ENCODE measurements around the gene NR1H2.
A peak's percentile ranks its signal among the peaks of the same experiment; 100 is the strongest.
"Not testable (repeated sequence)": the region's sequence is repeated elsewhere in the genome, so short reads cannot be mapped to it uniquely, and the experiment has no call there.

The NR1H2 gene

DNA sequence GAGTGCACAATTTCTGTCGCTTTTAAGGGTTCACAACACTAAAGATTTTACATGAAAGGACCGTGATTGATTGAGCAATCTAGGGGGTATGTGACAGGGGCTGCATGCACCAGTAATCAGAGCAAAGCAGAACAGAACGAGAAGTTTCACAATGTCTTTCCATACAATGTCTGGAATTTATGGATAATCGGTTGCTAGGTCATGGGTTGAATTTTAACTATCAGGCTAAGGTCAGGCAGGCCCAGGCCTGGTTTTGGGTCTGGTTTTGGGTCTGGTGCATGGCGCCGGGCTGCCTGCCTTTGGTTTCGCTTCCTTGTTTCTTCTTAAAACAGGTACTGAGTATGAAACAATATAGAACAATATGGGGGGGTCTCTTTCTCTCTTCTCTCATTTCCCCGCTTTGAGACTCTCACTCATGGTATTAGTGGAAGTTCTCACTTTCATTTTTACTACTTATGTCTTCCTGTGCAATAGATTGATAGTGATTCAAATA is 29.1 kb upstream of the NR1H2 start:
- DNase-seq = not testable (repeated sequence)

DNA sequence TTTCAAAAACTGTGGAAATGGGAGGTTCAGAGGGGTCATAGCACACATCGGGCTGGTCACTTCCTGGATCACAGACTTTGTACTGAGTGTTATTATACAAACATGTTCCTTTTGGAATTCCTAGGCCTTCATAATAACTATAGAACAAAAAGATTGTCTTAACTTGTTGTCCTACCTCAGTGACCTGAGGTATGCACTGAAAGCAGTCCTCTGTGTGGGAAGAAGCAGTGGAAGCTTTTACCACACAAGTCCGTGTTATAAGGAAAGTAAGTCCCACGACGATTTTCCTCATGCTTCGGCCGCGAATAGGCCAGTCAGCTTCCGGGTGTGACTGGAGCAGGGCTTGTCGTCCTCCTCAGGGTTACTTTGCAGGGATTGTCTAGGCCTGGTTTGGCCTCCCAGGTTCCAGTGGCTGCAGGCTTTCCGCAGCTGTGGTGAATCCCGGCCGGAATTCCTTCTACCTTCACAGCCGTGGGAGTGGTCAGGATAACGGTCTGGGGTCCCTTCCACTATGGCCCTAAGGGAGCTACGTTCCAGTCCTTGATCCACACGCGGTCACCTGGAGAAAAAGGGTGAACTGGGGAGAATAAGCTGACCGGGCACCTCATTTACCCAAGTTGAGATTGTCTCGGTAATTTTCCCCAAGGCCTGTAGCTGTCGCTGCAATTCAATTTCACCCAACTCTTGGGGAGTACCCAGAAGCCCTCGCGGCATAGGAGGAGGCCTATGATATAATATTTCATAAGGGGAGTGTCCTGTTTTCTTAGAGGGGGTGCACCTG is 26.8 kb upstream of the NR1H2 start:
- DNase-seq = no peak

- no peak for DNase-seq
Measured at GRCh38 chr19:50352242-50352641, 24.0 kb upstream of the NR1H2 start.

GRCh38 chr19:50353487-50353880 is 22.8 kb upstream of the NR1H2 start:
- not testable (repeated sequence) for DNase-seq

GRCh38 chr19:50356691-50357177 is 19.5 kb upstream of the NR1H2 start:
- DNase-seq = no peak

DNA sequence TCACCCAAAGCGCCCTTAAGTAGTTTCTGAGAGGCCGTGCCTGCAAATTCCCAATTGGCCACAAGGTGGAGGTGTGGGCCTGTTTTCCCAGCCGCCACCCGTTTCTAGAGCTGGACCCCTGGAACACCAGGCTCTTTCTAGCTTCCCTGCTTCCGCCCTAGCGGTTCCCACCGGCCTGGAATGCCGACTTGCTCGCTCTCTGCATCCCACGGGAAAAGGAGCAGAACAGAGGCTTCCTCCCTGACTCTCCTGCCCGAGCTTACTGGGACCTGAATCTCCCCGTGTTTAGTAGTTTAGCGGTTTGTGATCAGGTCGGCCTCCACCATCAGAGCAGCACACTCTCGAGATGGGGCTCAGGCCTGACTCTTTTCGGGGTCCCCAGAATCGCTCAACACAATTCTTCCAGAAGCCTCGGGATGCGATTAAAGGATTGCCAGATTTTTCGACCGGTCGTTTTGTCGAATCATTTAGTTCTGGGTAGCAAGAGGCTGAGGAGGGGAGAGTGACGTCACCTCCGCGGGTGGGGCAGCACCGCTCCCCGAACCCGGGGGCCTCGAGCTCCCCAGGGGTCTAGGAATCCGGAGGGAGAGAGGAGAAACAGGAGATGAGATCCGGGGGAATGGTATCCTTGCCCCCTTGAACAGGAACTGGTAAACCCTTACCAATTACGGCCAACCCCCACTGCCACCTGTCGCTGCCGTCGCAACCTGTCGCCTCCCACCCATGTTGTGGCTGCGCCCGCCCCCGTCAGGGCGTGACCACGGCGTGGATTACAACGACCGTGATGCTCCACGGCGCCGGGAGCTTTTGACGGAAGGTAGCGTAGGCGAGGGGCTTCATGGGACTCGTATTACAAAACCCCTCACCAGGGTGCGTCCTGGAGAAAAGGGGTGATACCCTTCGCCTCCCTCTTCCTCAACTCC is 18.8 kb upstream of the NR1H2 start:
- DNase-seq = peak; percentile 71

DNA sequence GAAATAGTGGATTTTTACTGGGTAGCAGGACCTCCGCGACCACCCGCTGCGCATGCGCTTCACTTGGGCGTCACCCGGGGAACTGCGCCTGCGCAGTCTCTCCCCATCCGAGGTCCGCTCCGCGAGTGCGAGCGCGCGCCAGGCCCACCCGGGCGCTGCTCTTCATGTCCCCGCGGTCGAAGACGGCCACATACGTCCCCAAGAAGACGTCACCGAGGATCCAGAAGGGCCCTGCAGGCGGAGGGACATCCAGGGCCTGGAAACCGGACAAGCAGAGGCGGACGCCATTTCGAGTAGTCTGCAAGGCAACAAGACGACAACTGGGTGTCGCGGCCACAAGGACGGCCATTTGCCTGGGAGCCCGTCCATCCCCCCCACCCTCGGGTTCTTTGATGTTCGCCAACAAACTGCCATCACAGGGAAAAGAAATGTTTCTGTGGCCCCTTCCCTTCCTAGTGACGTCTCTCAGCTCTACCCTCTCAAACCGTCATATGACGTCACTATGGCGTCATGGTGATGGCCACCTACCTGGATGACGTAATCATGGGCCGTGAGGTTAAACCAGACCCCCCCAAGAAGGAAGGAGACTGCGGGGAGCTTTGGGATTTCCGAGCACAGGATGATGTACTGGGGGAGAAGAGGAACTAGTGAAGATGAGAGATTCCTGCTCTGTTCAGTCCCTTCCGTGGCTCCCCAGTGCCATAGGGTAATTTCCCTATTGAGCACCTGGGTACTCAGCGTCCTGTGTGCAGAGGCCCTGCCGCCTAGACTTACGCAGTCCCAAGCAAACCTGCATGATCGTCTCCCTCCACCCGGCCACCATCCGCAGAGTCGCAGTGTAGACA is 17.6 kb upstream of the NR1H2 start:
- DNase-seq = peak; percentile 51

GRCh38 chr19:50359328-50359818 is 16.9 kb upstream of the NR1H2 start:
- DNase-seq = no peak

- no peak for DNase-seq
Measured at GRCh38 chr19:50361290-50362029, 14.8 kb upstream of the NR1H2 start.

DNA sequence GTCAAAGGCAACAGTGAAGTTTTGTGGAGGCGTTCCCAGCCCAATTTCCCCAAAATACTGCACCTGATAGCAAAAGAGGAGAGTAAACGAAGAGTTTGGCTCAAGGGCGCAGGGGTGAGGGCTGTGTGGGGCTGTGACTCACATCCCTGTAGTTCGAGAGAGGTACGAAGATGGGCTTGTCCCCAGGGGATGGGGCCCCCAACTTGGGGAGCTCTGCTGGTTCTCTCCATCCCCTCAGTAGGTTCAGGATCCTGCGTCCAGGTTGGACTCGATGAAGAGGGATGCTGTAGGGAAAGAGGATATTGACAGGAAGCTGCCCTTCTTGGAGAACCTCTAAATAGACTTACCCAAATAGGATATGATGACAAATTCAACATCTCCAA is 14.2 kb upstream of the NR1H2 start:
- DNase-seq = no peak

DNA sequence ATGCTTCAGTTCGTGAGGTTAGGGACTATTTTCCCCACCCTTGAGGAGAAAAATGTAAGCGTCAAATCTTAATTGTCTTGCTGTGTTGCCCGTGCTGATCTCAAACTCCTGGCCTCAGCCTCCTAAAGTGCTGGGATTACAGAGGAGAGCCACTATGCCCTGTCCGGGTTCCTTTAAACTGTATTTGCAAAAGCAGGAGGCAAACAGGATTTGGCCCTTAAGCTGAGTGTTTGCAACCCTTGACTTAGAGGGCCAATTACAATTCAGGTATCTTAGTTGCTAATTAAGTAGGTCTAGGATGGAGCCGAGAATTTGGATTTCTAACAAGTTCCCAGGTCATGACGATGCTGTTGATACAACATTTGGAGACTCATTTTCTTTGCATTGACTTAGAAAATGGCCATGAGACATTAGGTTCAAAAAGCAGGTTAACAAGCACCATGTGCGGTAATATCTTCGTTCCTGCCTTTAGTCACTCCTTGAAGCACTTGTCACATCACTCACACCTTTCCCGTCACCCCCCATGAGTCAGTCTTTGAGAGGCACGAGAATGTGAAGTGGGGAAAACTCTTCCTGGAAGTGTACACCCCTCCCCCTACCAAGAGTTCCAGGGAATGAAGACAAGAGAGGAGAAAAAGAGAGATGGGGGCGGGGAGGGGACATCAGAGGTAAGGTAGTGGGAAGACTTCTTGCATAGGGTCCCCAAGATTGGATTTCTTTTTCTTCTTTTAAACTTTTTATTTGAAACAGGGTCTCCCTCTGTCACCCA is 13.4 kb upstream of the NR1H2 start:
- DNase-seq = no peak

DNA sequence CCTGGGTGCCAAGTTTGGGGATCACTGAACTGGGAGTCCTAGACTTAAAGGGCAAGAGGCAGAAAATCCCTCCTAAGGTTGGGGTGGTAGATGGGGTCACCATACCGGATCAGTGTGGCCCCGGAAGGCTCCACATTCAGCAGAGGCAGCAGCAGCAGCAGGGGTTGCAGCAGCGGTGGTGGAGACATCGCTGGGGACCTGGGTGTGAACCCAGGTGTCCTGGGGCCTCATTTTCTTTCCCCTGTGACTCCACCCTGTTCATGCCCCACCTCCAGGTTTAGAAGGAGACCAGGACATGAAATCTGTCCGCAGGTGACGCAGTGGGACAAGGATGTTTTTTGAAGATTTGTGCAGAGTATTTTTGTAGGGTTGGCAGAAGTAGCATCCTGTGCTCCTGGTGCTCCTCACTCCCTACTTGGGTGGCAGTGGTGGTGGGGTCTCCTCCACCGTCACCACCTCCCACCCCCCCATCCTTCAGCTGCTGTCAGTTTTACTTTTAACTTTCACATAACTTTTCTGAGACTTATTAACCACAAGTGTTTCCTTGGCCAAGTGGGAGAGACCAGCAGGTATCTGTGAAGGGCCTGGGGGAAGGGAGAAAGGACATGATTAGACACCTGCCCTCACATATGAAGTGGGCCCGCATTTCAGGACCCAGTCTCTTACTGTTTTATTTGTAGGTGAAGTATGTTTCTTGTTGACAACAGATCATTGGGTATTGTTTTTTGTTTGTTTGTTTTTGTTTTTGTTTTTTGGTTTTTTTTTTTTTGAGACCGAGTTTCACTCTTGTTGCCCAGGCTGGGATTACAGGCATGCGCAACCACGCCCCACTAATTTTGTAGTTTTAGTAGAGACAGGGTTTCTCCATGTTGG is 10.6 kb upstream of the NR1H2 start, which contains the start of gene NAPSA:
NAPSA (minus strand) TSS at position 206 of the 873 bp plus-strand sequence; CDS start at position 188, 18 bp downstream.
- no peak for DNase-seq

DNA sequence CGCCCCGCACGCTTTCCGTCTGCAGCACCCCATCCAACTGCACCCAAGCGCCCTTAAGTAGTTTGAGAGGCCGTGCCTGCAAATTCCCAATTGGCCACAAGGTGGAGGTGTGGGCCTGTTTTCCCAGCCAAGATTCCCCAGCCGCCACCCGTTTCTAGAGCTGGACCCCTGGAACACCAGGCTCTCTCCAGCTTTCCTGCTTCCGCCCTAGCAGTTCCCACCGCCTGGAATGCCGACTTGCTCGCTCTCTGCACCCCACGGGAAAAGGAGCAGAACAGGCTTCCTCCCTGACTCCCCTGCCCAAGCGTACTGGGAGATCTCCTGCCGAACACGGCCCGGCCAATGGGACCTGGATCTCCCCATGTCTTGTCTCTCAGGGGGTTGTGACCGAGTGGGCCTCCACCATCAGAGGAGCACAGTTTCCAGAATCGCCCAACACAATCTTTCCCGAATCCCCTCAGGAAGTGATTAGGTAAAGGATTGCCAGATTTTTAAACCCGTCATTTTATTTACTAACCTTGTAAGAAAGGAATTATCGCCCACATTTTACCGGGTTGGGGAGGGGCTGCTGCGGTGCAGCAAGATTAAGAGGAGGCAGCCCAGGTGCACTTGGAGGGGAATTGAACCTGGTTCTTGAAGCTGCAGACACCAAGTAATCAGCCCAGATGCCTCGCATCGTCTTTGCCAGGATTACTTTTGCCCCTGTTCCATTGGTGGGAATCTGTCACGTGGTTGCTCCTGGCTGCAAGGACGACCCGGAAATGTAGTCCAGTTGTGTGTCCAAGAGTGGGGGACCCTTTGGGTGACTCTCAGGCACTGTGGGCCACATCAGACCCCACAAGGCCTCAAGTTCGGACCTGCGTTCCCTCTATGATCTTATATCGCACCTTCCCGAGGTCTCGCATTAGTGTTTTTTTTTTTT is 7.3 kb upstream of the NR1H2 start:
- peak; percentile 56 for DNase-seq

- no peak for DNase-seq
Measured at GRCh38 chr19:50371914-50372475, 4.3 kb upstream of the NR1H2 start.

DNA sequence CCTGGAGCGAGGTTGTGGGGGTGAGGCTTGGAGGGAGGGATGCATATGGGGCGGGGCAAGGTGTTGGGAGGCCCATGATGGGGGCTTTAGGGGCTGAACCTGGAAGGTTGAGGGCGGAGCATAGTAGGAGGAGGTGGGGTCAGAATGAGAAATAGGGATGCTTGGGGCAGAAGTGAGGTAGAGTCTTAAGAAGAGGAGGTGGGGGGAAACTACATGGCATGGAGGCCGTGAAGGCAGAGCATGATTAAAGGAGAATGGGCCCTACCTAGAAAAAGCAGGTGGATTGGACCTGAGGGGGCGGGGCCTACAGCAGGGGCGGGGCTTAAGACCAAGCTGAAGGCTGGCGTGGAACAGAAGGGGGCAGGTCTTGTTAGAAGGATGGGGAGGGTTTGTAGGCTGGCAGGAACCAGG is 799 bp downstream of the NR1H2 start:
- peak; percentile 44 for DNase-seq

GRCh38 chr19:50377517-50377916 is 1.3 kb downstream of the NR1H2 start:
- DNase-seq = no peak

DNA sequence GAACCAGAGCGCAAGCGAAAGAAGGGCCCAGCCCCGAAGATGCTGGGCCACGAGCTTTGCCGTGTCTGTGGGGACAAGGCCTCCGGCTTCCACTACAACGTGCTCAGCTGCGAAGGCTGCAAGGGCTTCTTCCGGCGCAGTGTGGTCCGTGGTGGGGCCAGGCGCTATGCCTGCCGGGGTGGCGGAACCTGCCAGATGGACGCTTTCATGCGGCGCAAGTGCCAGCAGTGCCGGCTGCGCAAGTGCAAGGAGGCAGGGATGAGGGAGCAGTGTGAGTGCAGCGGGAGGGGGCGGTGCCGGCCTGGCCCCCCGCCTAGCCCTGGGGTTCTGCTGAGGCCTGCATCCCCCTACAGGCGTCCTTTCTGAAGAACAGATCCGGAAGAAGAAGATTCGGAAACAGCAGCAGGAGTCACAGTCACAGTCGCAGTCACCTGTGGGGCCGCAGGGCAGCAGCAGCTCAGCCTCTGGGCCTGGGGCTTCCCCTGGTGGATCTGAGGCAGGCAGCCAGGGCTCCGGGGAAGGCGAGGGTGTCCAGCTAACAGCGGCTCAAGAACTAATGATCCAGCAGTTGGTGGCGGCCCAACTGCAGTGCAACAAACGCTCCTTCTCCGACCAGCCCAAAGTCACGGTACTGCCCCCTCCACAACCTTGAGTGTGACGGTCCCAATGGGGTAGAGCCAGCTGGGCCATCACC is 2.1 kb downstream of the NR1H2 start:
- no peak for DNase-seq

DNA sequence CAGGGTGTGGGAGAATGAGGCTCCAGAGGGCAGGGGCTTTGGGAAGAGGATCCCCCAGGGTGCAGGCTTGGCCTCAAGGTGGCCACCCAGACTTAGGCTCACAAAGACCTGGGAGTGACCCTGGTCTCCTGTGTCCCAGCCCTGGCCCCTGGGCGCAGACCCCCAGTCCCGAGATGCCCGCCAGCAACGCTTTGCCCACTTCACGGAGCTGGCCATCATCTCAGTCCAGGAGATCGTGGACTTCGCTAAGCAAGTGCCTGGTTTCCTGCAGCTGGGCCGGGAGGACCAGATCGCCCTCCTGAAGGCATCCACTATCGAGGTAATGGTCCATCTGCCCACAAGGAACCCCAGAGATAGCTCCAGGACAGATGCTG is 2.6 kb downstream of the NR1H2 start:
- no peak for DNase-seq
